ENCODE results near the gene ARL13B.
A peak's percentile ranks its signal among the peaks of the same experiment; 100 is the strongest.

ARL13B gene

GRCh38 chr3:93981649-93982048 is 1.7 kb downstream of the ARL13B start:
- DNase-seq (ENCODE audit: insufficient read length, low spot score) = no peak
- no peak for FAIRE-seq
- no peak for TF ChIP-seq POLR2A (IDR thresholded peaks at IDR 0.05; ENCODE audit: low read depth, low read length)

GRCh38 chr3:93983408-93983807 is 3.5 kb downstream of the ARL13B start:
- no peak for DNase-seq (ENCODE audit: insufficient read length, low spot score)
- FAIRE-seq = no peak

GRCh38 chr3:93984618-93985017 is 4.7 kb downstream of the ARL13B start:
- FAIRE-seq (no peak), DNase-seq (ENCODE audit: insufficient read length, low spot score) (no peak)
- TF ChIP-seq POLR2A (IDR thresholded peaks at IDR 0.05; ENCODE audit: low read depth, low read length) = no peak

More at GRCh38 chr3:93983408-93983807, 3.5 kb downstream of the ARL13B start:
- no peak for TF ChIP-seq POLR2A (IDR thresholded peaks at IDR 0.05; ENCODE audit: low read depth, low read length)

GRCh38 chr3:93988283-93988682 is 8.3 kb downstream of the ARL13B start:
- no peak for DNase-seq (ENCODE audit: insufficient read length, low spot score)
- TF ChIP-seq POLR2A (IDR thresholded peaks at IDR 0.05; ENCODE audit: low read depth, low read length) = no peak
- peak; percentile 61 for FAIRE-seq

- no peak for FAIRE-seq
- TF ChIP-seq POLR2A (IDR thresholded peaks at IDR 0.05; ENCODE audit: low read depth, low read length) = no peak
- no peak for DNase-seq (ENCODE audit: insufficient read length, low spot score)
Observed at GRCh38 chr3:93988764-93989163, 8.8 kb downstream of the ARL13B start.

- TF ChIP-seq POLR2A (IDR thresholded peaks at IDR 0.05; ENCODE audit: low read depth, low read length) = no peak
- no peak for DNase-seq (ENCODE audit: insufficient read length, low spot score)
- no peak for FAIRE-seq
Observed at GRCh38 chr3:93989241-93989640, 9.3 kb downstream of the ARL13B start.

GRCh38 chr3:93991631-93992030 is 11.7 kb downstream of the ARL13B start:
- no peak for DNase-seq (ENCODE audit: insufficient read length, low spot score)
- no peak for FAIRE-seq
- TF ChIP-seq POLR2A (IDR thresholded peaks at IDR 0.05; ENCODE audit: low read depth, low read length) = no peak

GRCh38 chr3:93992207-93992606 is 12.3 kb downstream of the ARL13B start:
- no peak for TF ChIP-seq POLR2A (IDR thresholded peaks at IDR 0.05; ENCODE audit: low read depth, low read length)
- FAIRE-seq = no peak

GRCh38 chr3:93994056-93994455 is 14.1 kb downstream of the ARL13B start:
- TF ChIP-seq POLR2A (IDR thresholded peaks at IDR 0.05; ENCODE audit: low read depth, low read length) = no peak
- FAIRE-seq (peak; percentile 77), DNase-seq (ENCODE audit: insufficient read length, low spot score) (no peak)

More at GRCh38 chr3:93992207-93992606, 12.3 kb downstream of the ARL13B start:
- DNase-seq (ENCODE audit: insufficient read length, low spot score) = no peak

GRCh38 chr3:94001191-94001590 is 21.2 kb downstream of the ARL13B start:
- TF ChIP-seq POLR2A (IDR thresholded peaks at IDR 0.05; ENCODE audit: low read depth, low read length) = no peak
- DNase-seq (ENCODE audit: insufficient read length, low spot score) (no peak), FAIRE-seq (no peak)

- TF ChIP-seq POLR2A (IDR thresholded peaks at IDR 0.05; ENCODE audit: low read depth, low read length) = no peak
- FAIRE-seq (no peak), DNase-seq (ENCODE audit: insufficient read length, low spot score) (no peak)
Observed at GRCh38 chr3:94001827-94002495, 22.0 kb downstream of the ARL13B start.

GRCh38 chr3:94004301-94004910 is 24.5 kb downstream of the ARL13B start:
- no peak for TF ChIP-seq POLR2A (IDR thresholded peaks at IDR 0.05; ENCODE audit: low read depth, low read length)
- DNase-seq (ENCODE audit: insufficient read length, low spot score) = peak; percentile 3
- FAIRE-seq = peak; percentile 96

- no peak for TF ChIP-seq POLR2A (IDR thresholded peaks at IDR 0.05; ENCODE audit: low read depth, low read length)
- FAIRE-seq (no peak), DNase-seq (ENCODE audit: insufficient read length, low spot score) (no peak)
Observed at GRCh38 chr3:94008253-94008652, 28.3 kb downstream of the ARL13B start.

- DNase-seq (ENCODE audit: insufficient read length, low spot score) (no peak), FAIRE-seq (no peak)
- TF ChIP-seq POLR2A (IDR thresholded peaks at IDR 0.05; ENCODE audit: low read depth, low read length) = no peak
Observed at GRCh38 chr3:94009608-94010007, 29.7 kb downstream of the ARL13B start.

GRCh38 chr3:94011233-94011711 is 31.3 kb downstream of the ARL13B start:
- FAIRE-seq (no peak), DNase-seq (ENCODE audit: insufficient read length, low spot score) (no peak)
- no peak for TF ChIP-seq POLR2A (IDR thresholded peaks at IDR 0.05; ENCODE audit: low read depth, low read length)

Measured in H54 (cell line).